H9 (cell line): ENCODE data around the gene HPS4. TPM values are rescaled to one million over a fixed set of nuclear protein-coding genes. Genes with fewer than 3 reads are reported as not detected.
A peak's percentile ranks its signal among the peaks of the same experiment; 100 is the strongest.

Experiments used
- DNase-seq: peaks from one replicate; pipeline ENCODE4 v3.0.0-alpha.2; 2017
- H2AFZ ChIP-seq: one replicate; pipeline ENCODE4 v1.6.1; 2013; ENCODE audit warnings: mild to moderate bottlenecking, low read length, control low read depth, moderate library complexity
- H2AK5ac ChIP-seq: 2 replicates; pipeline ENCODE4 v1.6.1; 2013; ENCODE audit warnings: low read length, control low read depth, mixed read lengths; ENCODE audit not compliant: insufficient read length
- H2BK120ac ChIP-seq: one replicate; pipeline ENCODE4 v1.6.1; 2013; ENCODE audit warnings: low read depth, mild to moderate bottlenecking, low read length, control low read depth, inconsistent platforms; ENCODE audit not compliant: poor library complexity, severe bottlenecking
- H2BK12ac ChIP-seq: 2 replicates; pipeline ENCODE4 v1.6.1; 2013; ENCODE audit warnings: low read length, control low read depth, mixed read lengths, low read depth; ENCODE audit not compliant: insufficient read length
- H2BK15ac ChIP-seq: 2 replicates; pipeline ENCODE4 v1.6.1; 2013; ENCODE audit warnings: low read depth, low read length, control low read depth
- H2BK20ac ChIP-seq: one replicate; pipeline ENCODE4 v1.6.1; 2013; ENCODE audit warnings: low read depth, mild to moderate bottlenecking, low read length, control low read depth, inconsistent platforms; ENCODE audit not compliant: poor library complexity, severe bottlenecking
- H2BK5ac ChIP-seq: 2 replicates; pipeline ENCODE4 v1.6.1; 2013; ENCODE audit warnings: low read length, control low read depth, mixed read lengths; ENCODE audit not compliant: insufficient read length
- H3K14ac ChIP-seq: 2 replicates; pipeline ENCODE4 v1.6.1; 2013; ENCODE audit warnings: low read length, control low read depth; ENCODE audit not compliant: insufficient read depth
- H3K18ac ChIP-seq: 2 replicates; pipeline ENCODE4 v1.6.1; 2013; ENCODE audit warnings: low read depth, mild to moderate bottlenecking, mixed read lengths, low read length, control low read depth; ENCODE audit not compliant: insufficient read length
- H3K23ac ChIP-seq: 2 replicates; pipeline ENCODE4 v1.6.1; 2013; ENCODE audit warnings: low read length, control low read depth, mixed read lengths, low read depth; ENCODE audit not compliant: insufficient read length
- H3K23me2 ChIP-seq: 2 replicates; pipeline ENCODE4 v1.6.1; 2013; ENCODE audit warnings: low read depth, mild to moderate bottlenecking, mixed read lengths, low read length, control low read depth; ENCODE audit not compliant: insufficient read length, poor library complexity, severe bottlenecking
- H3K27ac ChIP-seq: 2 replicates; pipeline ENCODE4 v1.5.1; 2013; ENCODE audit warnings: low read length, control low read depth, mixed read lengths, low read depth; ENCODE audit not compliant: insufficient read length
- H3K27me3 ChIP-seq: 2 replicates; pipeline ENCODE4 v1.6.1; 2013; ENCODE audit warnings: low read length, control low read depth, inconsistent platforms; ENCODE audit not compliant: insufficient read depth
- H3K4ac ChIP-seq: 2 replicates; pipeline ENCODE4 v1.6.1; 2013; ENCODE audit warnings: low read depth, mild to moderate bottlenecking, control low read depth, inconsistent platforms, low read length, moderate library complexity
- H3K4me1 ChIP-seq: 2 replicates; pipeline ENCODE4 v1.6.1; 2013; ENCODE audit warnings: low read length, control low read depth, inconsistent platforms; ENCODE audit not compliant: insufficient read depth
- H3K4me2 ChIP-seq: 2 replicates; pipeline ENCODE4 v1.6.1; 2013; ENCODE audit warnings: low read length, control low read depth, mixed read lengths; ENCODE audit not compliant: insufficient read length, insufficient read depth
- H3K56ac ChIP-seq: 2 replicates; pipeline ENCODE4 v1.6.1; 2013; ENCODE audit warnings: low read depth, mild to moderate bottlenecking, mixed read lengths, low read length, control low read depth; ENCODE audit not compliant: insufficient read length
- H3K79me1 ChIP-seq: 2 replicates; pipeline ENCODE4 v1.6.1; 2013; ENCODE audit warnings: low read depth, mild to moderate bottlenecking, moderate library complexity, low read length, control low read depth, inconsistent platforms; ENCODE audit not compliant: insufficient read depth, poor library complexity, severe bottlenecking
- H3K79me2 ChIP-seq: 2 replicates; pipeline ENCODE4 v1.6.1; 2013; ENCODE audit warnings: low read length, control low read depth, inconsistent platforms; ENCODE audit not compliant: insufficient read depth
- H3K9ac ChIP-seq: 2 replicates; pipeline ENCODE4 v1.6.1; 2013; ENCODE audit warnings: low read length, control low read depth, mixed read lengths; ENCODE audit not compliant: insufficient read length; ENCODE audit errors: extremely low read depth
- H3K9me3 ChIP-seq: one replicate; pipeline ENCODE4 v1.6.1; 2013; ENCODE audit warnings: low read depth, low read length, inconsistent platforms; ENCODE audit not compliant: control insufficient read depth
- H3T11ph ChIP-seq: one replicate; pipeline ENCODE4 v1.6.1; 2013; ENCODE audit warnings: mild to moderate bottlenecking, low read length, control low read depth, inconsistent platforms
- H4K20me1 ChIP-seq: one replicate; pipeline ENCODE4 v1.6.1; 2013; ENCODE audit not compliant: control insufficient read depth, insufficient read length, insufficient read depth
- H4K5ac ChIP-seq: 2 replicates; pipeline ENCODE4 v1.6.1; 2013; ENCODE audit warnings: low read depth, mild to moderate bottlenecking, mixed read lengths, low read length, control low read depth; ENCODE audit not compliant: insufficient read length
- H4K8ac ChIP-seq: replicated peaks from 2 replicates; pipeline ENCODE4 v1.6.1; 2013; ENCODE audit warnings: low read length, control low read depth, mixed read lengths, low read depth; ENCODE audit not compliant: insufficient read length
- H4K91ac ChIP-seq: 2 replicates; pipeline ENCODE4 v1.6.1; 2013; ENCODE audit warnings: low read depth, mild to moderate bottlenecking, moderate library complexity, mixed read lengths, low read length, control low read depth; ENCODE audit not compliant: insufficient read length
- H3K27ac Mint-ChIP-seq, 3 experiments: 2 replicates in 2 of 3; 3 replicates in 1 of 3; pipeline ENCODE4 v1.8.0; 2020 to 2021; ENCODE audit warnings: mixed read lengths in 3 of 3, mild to moderate bottlenecking in 1 of 3, moderate library complexity in 1 of 3
- H3K27me3 Mint-ChIP-seq: 2 replicates; pipeline ENCODE4 v1.8.0; 2021; ENCODE audit warnings: low read depth, mild to moderate bottlenecking, moderate library complexity, mixed read lengths
- H3K36me3 Mint-ChIP-seq, 3 experiments: 2 replicates in 2 of 3; 3 replicates in 1 of 3; pipeline ENCODE4 v1.8.0; 2020 to 2021; ENCODE audit warnings: low read depth in 3 of 3, mixed read lengths in 3 of 3; ENCODE audit not compliant: insufficient read depth in 1 of 3
- H3K4me1 Mint-ChIP-seq, 2 experiments: 2 replicates each; pipeline ENCODE4 v1.8.0; 2020; ENCODE audit warnings: mixed read lengths in 2 of 2
- H3K4me3 Mint-ChIP-seq, 2 experiments: 2 replicates in 1 of 2; 3 replicates in 1 of 2; pipeline ENCODE4 v1.8.0; 2020 to 2021; ENCODE audit warnings: mild to moderate bottlenecking in 2 of 2, mixed read lengths in 2 of 2, moderate library complexity in 1 of 2
- H3K9me3 Mint-ChIP-seq, 2 experiments: 2 replicates in 1 of 2; 3 replicates in 1 of 2; pipeline ENCODE4 v1.8.0; 2020; ENCODE audit warnings: mild to moderate bottlenecking in 2 of 2, mixed read lengths in 2 of 2, moderate library complexity in 1 of 2
- WGBS: extraction: QIAGEN DNeasy Blood & Tissue Kit; methylation state at CpG from one replicate; pipeline ENCODE4 v1.1.7; 2013; ENCODE audit warnings: missing lambda C conversion rate, low lambda C conversion rate, mixed read lengths; ENCODE audit not compliant: insufficient read length; ENCODE audit errors: extremely low coverage; 5-methylcytosine and 5-hydroxymethylcytosine counted together
- total RNA-seq: library from RNA; stranded (reverse); gene quantifications from 2 replicates; pipeline ENCODE4 v1.2.1, GENCODE V29; 2021
- TF ChIP-seq, protein P1 (sequence below): fragments of 200-600 bp; sonication (generic); conservative IDR thresholded peaks from 3 replicates; pipeline ENCODE4 v1.8.0; 2021; ENCODE audit warnings: antibody characterized with exemption, mild to moderate bottlenecking

HPS4 gene
- total RNA-seq, 1 experiment from 2014 or later: 26.2 TPM

DNA sequence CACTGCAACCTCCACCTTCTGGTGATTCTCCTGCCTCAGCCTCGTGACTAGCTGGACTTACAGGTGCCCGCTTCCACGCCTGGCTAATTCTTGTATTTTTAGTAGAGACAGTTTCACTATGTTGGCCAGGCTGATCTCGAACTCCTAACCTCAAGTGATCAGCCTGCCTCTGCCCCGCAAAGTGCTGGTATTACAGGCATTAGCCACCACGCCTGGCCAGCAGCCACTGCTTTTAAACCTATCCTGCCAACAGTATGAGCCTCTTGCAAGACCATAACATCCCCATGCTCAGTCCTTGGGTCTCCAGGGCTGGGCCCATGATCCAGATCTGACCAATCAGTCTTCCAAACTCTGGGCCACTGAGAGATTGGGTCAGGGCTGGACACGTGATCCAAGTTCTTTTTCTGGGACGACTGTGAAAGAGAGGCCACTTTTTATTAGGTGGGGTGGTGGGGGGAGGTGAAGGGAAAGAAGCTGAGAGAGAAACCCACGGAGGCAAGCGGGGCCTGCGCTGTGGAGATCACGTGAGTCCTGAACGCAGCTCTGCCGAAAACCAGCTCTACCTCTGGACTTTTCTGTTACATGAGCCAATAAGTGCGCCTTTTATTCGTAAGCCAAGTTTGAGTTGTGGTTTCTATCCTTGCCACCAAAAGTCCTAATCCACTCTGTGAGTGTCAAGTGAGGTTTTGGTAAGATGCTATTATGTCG lies 36.6 kb downstream of the HPS4 start:
- Histone ChIP-seq H3K9me3 (no peaks in the 10 kb centered on the region), H3K4me2 (no peak overlapping the region), H2BK12ac (no peak overlapping the region), H4K20me1 (no peaks in the 10 kb centered on the region), H3K9ac (no peak overlapping the region), H3K18ac (no peak overlapping the region), H3K27me3 (no peaks in the 10 kb centered on the region), H3K14ac (no peak overlapping the region), H2AK5ac (no peak overlapping the region), H3K27ac (no peak overlapping the region), H3T11ph (no peak overlapping the region), H2BK5ac (no peak overlapping the region), H4K5ac (no peak overlapping the region), H2BK20ac (no peak overlapping the region), H2BK120ac (no peak overlapping the region), H2AFZ (no peak overlapping the region), H4K91ac (no peak overlapping the region), H3K56ac (no peak overlapping the region), H3K4ac (no peak overlapping the region), H3K4me1 (no peaks in the 10 kb centered on the region), H3K23ac (no peak overlapping the region), H3K23me2 (no peaks in the 10 kb centered on the region), H3K79me2 (no peaks in the 10 kb centered on the region), H2BK15ac (no peak overlapping the region), H3K79me1 (no peaks in the 10 kb centered on the region), H4K8ac (no peak overlapping the region)
- TF ChIP-seq, protein P1, sequence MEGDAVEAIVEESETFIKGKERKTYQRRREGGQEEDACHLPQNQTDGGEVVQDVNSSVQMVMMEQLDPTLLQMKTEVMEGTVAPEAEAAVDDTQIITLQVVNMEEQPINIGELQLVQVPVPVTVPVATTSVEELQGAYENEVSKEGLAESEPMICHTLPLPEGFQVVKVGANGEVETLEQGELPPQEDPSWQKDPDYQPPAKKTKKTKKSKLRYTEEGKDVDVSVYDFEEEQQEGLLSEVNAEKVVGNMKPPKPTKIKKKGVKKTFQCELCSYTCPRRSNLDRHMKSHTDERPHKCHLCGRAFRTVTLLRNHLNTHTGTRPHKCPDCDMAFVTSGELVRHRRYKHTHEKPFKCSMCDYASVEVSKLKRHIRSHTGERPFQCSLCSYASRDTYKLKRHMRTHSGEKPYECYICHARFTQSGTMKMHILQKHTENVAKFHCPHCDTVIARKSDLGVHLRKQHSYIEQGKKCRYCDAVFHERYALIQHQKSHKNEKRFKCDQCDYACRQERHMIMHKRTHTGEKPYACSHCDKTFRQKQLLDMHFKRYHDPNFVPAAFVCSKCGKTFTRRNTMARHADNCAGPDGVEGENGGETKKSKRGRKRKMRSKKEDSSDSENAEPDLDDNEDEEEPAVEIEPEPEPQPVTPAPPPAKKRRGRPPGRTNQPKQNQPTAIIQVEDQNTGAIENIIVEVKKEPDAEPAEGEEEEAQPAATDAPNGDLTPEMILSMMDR: no peak
- H3K4me1 Mint-ChIP-seq: peaks cover 7 to 15% of the 10 kb centered on the region in 2 experiments
- no peaks in the 10 kb centered on the region for H3K27me3 Mint-ChIP-seq
- no peak overlapping the region for H3K4me3 Mint-ChIP-seq
- no peaks in the 10 kb centered on the region for H3K9me3 Mint-ChIP-seq
- peak overlapping the region; percentile 44 to 76 (median 60); a peak in 6 of 7 replicates for H3K27ac Mint-ChIP-seq
- no peak for DNase-seq
- peaks cover 4 to 18% (median 18%) of the 10 kb centered on the region in 3 experiments; a peak in 6 of 7 replicates for H3K36me3 Mint-ChIP-seq
- WGBS: no CpG with 5 or more reads among the region's 17 CpGs
